GM18909 (cell line): Measurements from ENCODE around the gene GMIP.

Experiments
- ATAC-seq: cut with Tn5 transposase; IDR thresholded peaks from one replicate; pipeline ENCODE4 v1.9.1; 2021; ENCODE audit warnings: mild to moderate bottlenecking; ENCODE audit not compliant: unreplicated experiment, poor library complexity

GMIP gene

GRCh38 chr19:19659646-19660245, 16.3 kb upstream of the GMIP start:
- no peak for ATAC-seq

GRCh38 chr19:19657397-19657783, 13.9 kb upstream of the GMIP start:
- ATAC-seq: no peak

DNA sequence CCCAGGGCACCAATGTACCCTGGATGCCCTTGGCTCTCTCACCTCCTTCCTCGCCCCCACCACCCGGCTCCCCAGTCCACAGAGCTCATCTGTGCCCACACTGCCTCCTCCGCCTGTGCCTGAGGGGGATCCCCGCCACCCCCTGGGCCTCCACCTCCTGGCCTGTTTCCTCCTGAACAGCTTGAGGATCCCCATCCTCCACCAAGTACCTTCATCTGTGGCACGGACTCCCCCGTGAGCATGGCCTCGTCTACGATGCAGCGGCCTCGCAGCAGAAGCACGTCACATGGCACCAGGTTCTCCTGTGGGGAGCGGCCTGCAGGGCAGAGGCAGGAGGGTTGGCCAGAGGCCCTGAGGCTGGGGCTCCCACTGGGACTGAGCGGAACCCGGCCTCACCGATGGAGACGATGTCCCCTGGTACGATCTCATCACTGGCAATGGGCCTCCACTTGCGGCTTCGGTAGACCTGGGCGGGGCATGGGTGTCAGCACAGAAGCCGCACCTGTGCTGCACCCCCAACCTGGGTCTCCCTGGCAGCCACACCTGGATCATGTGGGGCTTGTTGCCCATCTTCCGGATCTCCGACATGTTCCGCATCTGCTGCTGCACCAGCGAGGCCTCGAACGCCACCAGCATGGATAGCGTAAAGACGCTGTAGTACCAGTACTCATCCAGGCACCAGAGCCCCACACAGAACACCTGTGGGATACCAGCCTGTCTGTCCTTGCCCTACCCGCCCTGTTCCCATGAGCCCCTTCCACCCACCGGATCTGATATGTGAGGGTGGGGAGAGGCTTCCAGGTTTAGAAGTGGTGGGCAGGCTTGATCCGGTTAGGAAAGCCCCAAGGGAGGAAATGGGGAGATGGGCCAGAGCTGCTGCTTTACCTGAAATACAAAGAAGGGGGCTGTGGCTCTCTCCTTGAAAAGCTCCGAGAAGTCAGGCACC, 13.3 kb upstream of the GMIP start:
- no peak for ATAC-seq

GRCh38 chr19:19655641-19656343, 12.3 kb upstream of the GMIP start:
- no peak for ATAC-seq

DNA sequence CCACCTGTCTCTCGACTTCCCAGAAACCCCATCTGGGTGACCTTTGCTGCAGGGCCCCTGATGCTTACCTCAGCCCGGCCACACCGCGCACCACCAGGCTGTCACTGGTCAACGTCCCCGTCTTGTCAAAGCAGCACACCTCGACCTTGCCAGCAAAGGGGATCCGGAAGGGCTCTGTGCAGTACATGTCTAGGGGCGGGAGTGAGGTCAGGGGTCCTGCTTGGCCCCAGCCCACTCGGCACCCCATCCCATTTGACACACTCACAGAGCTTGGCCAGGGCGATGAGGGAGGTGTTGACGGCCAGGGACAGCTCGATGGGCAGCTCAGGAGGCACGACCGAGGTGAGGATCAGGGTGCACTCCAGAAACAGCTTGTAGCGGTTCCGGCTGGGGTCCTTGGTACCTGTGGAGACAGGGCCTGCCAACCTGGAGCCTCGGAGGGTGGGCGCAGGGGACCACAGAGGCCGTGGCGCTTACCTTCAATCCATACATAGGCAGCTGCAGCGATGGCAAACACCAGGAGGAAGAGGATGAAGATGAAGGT, 11.7 kb upstream of the GMIP start:
- ATAC-seq: no peak

- no peak for ATAC-seq
These were observed 11.0 kb upstream of the GMIP start for GRCh38 chr19:19654441-19654840.

DNA sequence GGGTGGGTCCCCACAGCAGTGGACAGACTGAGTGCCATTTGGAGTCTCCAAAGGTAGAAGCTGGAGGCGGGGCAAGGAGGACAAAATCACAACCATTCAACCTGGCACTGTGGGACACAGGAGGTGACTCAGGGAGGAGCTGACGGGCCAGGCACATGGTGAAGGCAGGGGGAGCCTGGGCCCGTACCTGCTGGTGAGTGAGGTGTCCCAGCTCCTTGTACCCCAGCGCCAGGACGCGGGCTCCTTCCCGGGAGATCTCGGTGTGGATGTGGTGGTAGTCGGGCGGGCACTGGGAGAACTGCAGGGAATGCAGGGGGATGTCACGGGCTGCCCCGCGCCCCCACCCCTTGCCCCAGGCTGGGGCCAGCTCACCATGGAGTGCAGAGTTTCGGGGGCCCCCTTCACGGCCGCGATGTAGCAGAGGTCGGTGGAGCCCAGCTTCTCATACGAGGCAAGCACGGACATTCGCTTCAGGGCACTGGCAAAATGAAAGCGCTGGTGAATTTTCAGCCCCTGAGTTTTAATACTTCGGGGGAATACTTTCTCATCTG, 10.2 kb upstream of the GMIP start:
- no peak for ATAC-seq

- ATAC-seq: no peak
These were observed 9.2 kb upstream of the GMIP start for GRCh38 chr19:19652482-19653295.

DNA sequence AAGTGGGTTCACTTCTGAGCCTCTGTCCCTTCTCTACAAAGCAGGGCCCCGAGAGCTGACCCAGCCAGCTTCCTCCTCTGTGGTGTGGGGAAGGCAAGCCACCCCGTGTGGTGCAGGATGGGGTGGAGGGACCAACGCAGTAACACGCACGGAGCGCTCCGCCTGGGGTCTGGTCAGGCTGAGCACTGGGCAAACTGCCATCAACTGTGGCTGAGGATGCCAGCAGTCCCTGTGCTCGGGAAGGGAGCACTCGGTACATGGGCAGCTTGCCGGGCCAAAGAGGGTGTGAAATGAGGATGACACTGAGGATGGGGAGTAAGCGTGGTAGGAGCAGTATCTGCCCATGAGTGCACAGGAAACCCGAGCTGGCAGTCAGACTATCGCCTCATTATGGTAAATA, 7.6 kb upstream of the GMIP start:
- no peak for ATAC-seq

GRCh38 chr19:19650331-19650730, 6.9 kb upstream of the GMIP start:
- no peak for ATAC-seq

GRCh38 chr19:19649580-19649995, 6.1 kb upstream of the GMIP start:
- ATAC-seq: no peak

DNA sequence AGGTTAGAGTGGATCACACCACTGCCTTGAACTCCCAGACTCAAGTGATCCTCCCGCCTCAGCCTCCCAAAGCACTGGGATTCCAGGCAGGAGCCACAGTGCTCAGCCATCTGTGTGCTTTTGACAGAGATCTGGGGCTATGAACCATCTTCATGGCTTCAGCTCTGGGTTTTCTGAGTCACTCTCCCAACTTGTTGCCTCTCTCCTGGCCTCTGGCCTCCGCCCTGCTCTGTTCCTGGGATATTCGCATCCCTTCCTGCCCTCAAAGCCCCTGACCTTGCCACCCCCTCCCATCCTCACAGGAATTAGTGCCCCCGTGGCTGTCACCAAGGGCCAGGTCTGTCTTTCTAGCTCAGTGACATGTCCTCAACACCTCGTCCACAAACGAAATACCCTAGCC, 5.7 kb upstream of the GMIP start:
- ATAC-seq: no peak

- ATAC-seq: no peak
These were observed 3.8 kb upstream of the GMIP start for GRCh38 chr19:19647037-19647835.

DNA sequence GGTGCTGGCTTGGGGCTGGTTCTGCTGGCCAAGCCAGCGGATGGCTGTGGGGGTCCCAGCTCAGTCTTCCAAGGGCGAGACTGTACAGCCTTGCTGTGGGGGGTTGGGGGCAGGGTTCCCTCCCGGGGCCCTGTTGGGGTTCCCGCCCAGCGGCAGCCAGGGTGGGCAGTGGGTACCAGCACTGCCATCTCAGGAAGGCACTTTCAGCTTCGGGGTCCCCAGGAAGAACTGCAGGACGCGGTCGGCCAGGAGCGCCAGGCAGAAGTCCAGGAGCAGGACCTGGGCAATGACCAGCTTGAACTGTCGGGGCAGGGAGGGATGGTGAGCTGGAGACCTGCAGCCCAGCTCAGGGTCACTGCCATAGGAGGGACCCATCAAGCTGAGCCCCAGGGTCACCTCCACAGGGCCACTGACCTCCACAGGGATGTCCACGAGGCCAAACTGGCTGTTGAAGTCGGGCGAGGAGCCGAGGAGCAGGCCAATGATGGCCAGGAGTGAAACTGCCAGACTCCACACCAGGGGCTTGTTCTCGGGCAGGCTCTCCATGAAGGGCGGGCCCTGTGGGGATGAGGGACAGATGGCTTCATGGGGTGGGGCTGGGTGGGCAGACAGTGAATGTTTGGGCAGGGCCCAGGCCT, 1.9 kb upstream of the GMIP start:
- ATAC-seq: no peak

GRCh38 chr19:19644054-19644388, 564 bp upstream of the GMIP start:
- no peak for ATAC-seq

DNA sequence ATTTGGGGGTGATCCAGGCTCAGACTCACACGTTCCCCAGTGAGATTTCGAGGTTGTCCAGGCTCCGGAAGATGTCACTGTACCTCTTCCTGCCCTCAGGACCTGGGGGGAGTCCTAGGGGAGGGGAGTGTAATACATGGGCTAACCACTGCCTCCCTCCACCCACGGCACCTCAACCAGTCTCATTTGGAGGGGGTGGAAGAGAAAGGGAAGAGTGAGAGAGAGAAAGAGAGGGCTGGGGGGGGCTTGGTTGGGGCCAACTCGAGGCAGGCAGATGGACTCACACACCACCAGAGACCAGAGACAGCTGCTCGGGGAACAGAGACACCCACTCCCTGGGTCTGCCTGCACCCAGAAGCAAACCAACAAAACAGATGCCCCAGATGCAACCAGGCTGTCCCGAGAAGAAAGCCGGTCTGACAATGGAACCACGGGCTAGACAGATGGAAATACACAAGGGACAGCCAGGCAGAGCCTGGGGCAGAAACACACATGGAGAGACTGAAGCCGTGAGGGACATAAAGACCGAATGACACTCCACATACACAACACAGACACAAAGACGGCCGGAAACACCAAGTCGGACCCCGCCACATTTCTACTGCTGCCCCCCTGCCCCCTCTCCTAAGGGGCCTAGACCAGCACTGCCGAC, 825 bp downstream of the GMIP start:
- ATAC-seq: peak; percentile 14

DNA sequence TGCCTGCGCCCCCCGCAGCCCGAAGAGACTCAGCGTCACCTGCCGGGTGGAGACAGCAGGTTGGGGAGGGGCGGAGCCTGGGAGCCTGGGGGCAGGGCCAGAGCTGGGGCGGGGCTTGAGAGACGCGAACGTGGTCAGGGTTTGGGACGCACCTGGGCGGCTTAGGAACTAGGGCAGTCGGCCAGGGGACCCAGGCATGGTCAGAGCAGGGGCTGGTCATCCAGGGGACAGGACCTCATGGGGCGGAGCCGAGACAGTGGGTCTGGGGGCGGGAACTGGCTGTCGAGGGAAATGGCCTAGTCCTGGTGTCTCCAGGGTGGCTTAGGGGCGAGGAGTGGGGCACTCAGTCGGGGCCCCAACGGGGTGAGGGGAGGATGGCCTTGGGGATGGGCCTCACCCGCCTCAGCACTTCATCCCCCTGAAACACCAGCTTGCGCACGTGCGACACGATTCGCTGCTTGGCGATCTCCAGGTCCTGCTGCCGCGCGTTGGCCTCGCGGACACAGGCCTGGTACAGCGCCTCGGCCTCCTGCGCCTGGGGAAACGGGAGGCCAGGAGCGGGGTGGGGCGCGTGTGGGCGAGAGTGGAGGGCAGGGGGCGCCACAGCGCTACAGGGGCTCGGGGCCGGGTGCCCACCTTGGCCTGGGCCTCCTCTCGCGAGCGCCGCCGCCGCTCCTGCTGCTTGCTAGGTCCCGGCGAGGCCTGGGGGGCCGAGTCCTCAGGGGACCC, 5.8 kb downstream of the GMIP start:
- no peak for ATAC-seq

DNA sequence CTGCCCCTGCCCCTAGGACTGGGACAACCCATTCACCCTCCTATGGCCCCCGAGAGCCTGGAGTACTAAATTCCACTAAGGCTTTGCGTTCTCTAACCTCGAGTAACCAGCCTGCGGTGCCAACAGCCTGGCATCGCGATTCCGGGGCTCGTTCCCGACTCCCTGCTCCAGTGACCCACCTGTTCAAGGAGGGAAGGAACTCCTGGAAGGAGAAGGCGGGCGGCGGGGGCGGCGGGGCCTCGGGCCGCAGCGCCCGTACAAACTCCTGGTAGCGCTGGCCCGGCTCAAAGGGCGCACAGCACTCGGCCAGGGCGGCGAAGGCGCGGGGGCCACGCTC, 6.3 kb downstream of the GMIP start:
- no peak for ATAC-seq
